NT2/D1 (cell line): ENCODE data around the gene AGPS.

Experiments used
- DNase-seq: peaks from one replicate; pipeline ENCODE4 v3.0.0-alpha.2; 2011; ENCODE audit warnings: low read depth, low spot score
- H3K27me3 ChIP-seq: 2 replicates; pipeline ENCODE4 v1.6.0; 2011; ENCODE audit warnings: mild to moderate bottlenecking; ENCODE audit not compliant: insufficient read length, insufficient read depth
- H3K36me3 ChIP-seq: 2 replicates; pipeline ENCODE4 v1.6.1; 2011; ENCODE audit warnings: mild to moderate bottlenecking, low read length, mixed read lengths; ENCODE audit not compliant: insufficient read depth, insufficient read length
- H3K4me1 ChIP-seq: 2 replicates; pipeline ENCODE4 v1.5.1; 2011; ENCODE audit not compliant: insufficient read depth, insufficient read length
- H3K4me3 ChIP-seq: 2 replicates; pipeline ENCODE4 v1.5.1; 2011; ENCODE audit warnings: low read depth; ENCODE audit not compliant: insufficient read length
- H3K9ac ChIP-seq: 2 replicates; pipeline ENCODE4 v1.6.0; 2011; ENCODE audit warnings: low read depth; ENCODE audit not compliant: insufficient read length
- H3K9me3 ChIP-seq: 2 replicates; pipeline ENCODE4 v1.5.1; 2011; ENCODE audit warnings: mild to moderate bottlenecking, low read length; ENCODE audit not compliant: insufficient read depth
- SUZ12 ChIP-seq: IDR thresholded peaks from 2 replicates; pipeline ENCODE4 v1.6.1; 2011; ENCODE audit not compliant: insufficient read length, insufficient read depth; ENCODE audit errors: extremely low read depth
- YY1 ChIP-seq: IDR thresholded peaks from 2 replicates; pipeline ENCODE4 v1.6.1; 2011; ENCODE audit not compliant: insufficient read length, insufficient read depth
- ZNF274 ChIP-seq: IDR thresholded peaks from 2 replicates; pipeline ENCODE4 v1.6.1; 2011; ENCODE audit warnings: mild to moderate bottlenecking, low read depth, low read length

The AGPS gene

DNA sequence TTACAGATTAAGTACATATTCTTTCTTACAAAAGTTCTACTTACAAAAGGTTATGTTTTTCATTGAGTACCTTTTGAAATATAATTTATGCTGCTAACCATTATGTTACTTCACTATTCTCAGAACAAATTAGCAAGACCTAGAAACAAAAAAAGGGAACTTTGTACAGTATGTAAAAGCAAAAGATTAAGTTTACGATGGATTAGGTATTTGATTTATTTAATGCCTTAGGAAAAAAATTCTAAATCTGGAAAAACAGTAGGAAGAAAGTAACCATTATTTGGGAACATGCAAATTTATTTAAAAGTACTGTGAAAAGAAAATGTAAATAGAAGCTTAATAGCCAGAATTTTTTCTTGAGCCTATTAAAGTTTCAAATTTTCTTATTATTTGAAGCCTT, 144.6 kb downstream of the AGPS start:
- Histone ChIP-seq H3K4me1 (no peaks in the 10 kb centered on the region), H3K36me3 (peaks cover 5% of the 10 kb centered on the region), H3K9ac (no peak overlapping the region), H3K4me3 (no peak overlapping the region), H3K9me3 (no peaks in the 10 kb centered on the region), H3K27me3 (no peaks in the 10 kb centered on the region)
- TF ChIP-seq ZNF274 (no peak), SUZ12 (no peak)
- DNase-seq, result no peak

DNA sequence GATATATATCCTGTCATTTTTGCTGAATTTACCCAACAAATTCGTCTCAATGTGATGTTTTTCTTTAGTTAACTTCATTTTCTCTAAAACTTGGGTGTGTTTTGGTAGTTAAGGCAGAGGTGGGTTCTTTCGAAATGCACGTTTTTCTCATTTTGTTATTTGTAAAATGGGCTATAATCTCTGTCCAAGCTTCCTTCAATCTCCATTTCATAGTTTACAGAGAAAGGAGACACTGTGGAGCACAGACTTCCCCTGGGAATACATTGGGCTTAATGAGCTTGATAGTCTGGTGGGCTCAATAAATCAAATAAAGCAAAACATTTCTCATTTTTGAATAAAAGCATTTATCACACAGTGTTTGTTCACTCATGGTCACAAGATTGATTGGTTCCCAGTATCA, 145.1 kb downstream of the AGPS start:
- TF ChIP-seq YY1 (no peak), SUZ12 (no peak), ZNF274 (no peak)
- peaks cover 5% of the 10 kb centered on the region for H3K36me3 ChIP-seq
- H3K9me3 ChIP-seq, result no peaks in the 10 kb centered on the region
- no peak overlapping the region for H3K9ac ChIP-seq
- no peak for DNase-seq
- no peaks in the 10 kb centered on the region for H3K27me3 ChIP-seq
- H3K4me3 ChIP-seq, result no peak overlapping the region
- H3K4me1 ChIP-seq, result no peaks in the 10 kb centered on the region

DNA sequence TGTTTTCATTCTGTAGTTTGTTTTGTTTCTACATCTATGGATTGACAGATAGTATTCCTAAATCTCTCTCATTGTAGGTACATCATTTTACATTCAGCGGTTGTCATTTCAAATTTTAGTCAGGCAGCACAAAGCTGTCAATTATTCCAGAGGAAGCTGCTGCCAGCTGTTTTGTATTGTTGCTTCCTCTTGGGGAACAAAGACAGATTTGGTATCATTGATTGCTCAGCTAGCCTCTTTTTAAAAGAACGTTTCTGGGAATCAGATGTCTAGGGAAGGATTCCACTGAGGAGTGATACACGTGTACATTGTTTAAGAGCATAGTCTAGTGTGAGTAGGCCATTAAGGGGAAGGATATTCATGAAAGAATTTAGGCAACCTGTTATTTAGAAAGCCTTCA, 145.8 kb downstream of the AGPS start:
- Histone ChIP-seq H3K9me3 (no peaks in the 10 kb centered on the region), H3K4me3 (no peak overlapping the region), H3K27me3 (no peaks in the 10 kb centered on the region), H3K4me1 (no peaks in the 10 kb centered on the region), H3K36me3 (peaks cover 5% of the 10 kb centered on the region), H3K9ac (no peak overlapping the region)
- DNase-seq, result no peak
- no peak for TF ChIP-seq ZNF274
- TF ChIP-seq SUZ12, result no peak
- TF ChIP-seq YY1, result no peak

- Histone ChIP-seq H3K4me1 (no peaks in the 10 kb centered on the region), H3K9ac (no peak overlapping the region), H3K9me3 (peaks cover 6% of the 10 kb centered on the region), H3K4me3 (no peak overlapping the region), H3K36me3 (peaks cover 5% of the 10 kb centered on the region), H3K27me3 (no peaks in the 10 kb centered on the region)
- no peak for DNase-seq
- TF ChIP-seq ZNF274 (no peak), YY1 (no peak), SUZ12 (no peak)
These were observed 147.7 kb downstream of the AGPS start for GRCh38 chr2:177540283-177540682.

- H3K9ac ChIP-seq, result no peak overlapping the region
- DNase-seq, result no peak
- TF ChIP-seq ZNF274 (no peak), SUZ12 (no peak), YY1 (no peak)
These were observed 148.9 kb downstream of the AGPS start for GRCh38 chr2:177541258-177541991.

DNA sequence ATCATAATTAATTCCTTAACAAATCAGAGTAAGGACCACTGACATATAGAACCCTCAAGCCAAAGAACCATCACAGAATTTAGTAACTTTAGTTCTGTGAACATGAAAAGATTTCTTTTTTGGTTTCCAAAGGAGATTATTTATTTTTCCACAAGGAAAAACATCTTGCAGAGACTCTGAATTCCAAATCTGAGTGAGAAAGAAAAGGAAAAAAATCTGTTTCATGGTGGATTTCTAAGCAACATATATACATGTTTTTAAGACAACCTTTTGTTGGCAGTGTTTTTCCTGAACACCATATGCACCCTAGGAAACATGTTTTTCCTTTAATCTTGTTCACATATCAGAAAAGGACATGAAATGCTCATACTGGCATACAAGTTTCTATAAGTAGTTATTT, 149.8 kb downstream of the AGPS start:
- H3K4me3 ChIP-seq, result no peak overlapping the region
- no peaks in the 10 kb centered on the region for H3K4me1 ChIP-seq
- peaks cover 27% of the 10 kb centered on the region for H3K9me3 ChIP-seq
- DNase-seq, result no peak
- H3K27me3 ChIP-seq, result no peaks in the 10 kb centered on the region
- peaks cover 5% of the 10 kb centered on the region for H3K36me3 ChIP-seq
- TF ChIP-seq SUZ12, result no peak
- TF ChIP-seq ZNF274, result no peak
- no peak for TF ChIP-seq YY1
- H3K9ac ChIP-seq, result no peak overlapping the region

More at GRCh38 chr2:177541258-177541991, 148.9 kb downstream of the AGPS start:
- Histone ChIP-seq H3K9me3 (peaks cover 17% of the 10 kb centered on the region), H3K4me3 (no peak overlapping the region), H3K27me3 (no peaks in the 10 kb centered on the region), H3K4me1 (no peaks in the 10 kb centered on the region), H3K36me3 (peaks cover 5% of the 10 kb centered on the region)

DNA sequence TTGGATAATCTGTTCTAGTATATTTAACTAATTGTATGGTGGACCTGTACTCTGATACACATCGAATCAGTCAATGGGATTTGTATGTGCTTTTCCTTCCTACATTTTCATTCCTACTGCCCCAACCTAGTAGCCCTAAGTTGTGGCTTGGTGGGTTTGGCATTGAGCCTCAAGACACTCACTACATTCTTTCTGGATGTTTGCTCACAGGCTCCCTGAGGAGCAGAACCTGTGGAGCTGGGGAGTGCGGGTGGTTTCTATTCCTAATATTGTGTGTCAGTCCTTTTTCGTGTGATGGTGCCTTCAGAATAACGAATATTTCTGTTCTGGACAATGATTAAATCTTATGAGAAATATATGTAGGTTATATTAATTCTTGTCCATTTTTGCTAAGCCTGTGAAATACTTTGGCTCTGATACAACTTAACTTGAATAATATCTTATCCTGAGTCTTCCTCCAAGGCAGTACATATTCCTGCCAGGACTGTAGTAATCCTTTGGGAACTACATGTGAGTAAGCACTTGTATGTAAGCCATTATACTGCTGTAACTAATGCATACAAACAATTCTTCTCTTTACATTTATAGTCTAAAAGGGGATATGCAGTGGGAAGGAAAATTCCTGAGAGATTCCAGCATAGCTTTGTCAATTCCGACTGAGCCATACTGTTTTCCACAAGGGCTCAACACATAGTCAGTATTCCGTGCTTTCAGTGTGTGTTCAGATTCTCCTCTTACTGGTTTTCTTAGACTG, 150.6 kb downstream of the AGPS start:
- Histone ChIP-seq H3K9ac (no peak overlapping the region), H3K4me1 (no peaks in the 10 kb centered on the region), H3K27me3 (no peaks in the 10 kb centered on the region), H3K9me3 (peaks cover 28% of the 10 kb centered on the region), H3K36me3 (peaks cover 5% of the 10 kb centered on the region), H3K4me3 (no peak overlapping the region)
- no peak for DNase-seq
- no peak for TF ChIP-seq YY1
- TF ChIP-seq ZNF274, result no peak
- no peak for TF ChIP-seq SUZ12
